Measurements from ENCODE around the gene TRANK1.

GRCh38 chr3:36826240-36826639 is 118.6 kb downstream of the TRANK1 start:
- TF ChIP-seq CTCF (optimal IDR thresholded peaks at IDR 0.05 in 1 of 3, IDR thresholded peaks at IDR 0.05 in 1 of 3, conservative IDR thresholded peaks at IDR 0.05 in 1 of 3; ENCODE audit: extremely low read depth in 1 of 3, insufficient read depth in 2 of 3, low read length in 3 of 3) (no peak), EZH2 (IDR thresholded peaks at IDR 0.05; ENCODE audit: low read length) (no peak)

Measured in keratinocyte (primary cell).